SK-N-SH treated with all-trans-retinoic acid at 6 μM for 48 hours (cell line): ENCODE results near the gene GOLGA8B.

ENCODE experiments used
- ARNTL ChIP-seq: fragments of 450-650 bp; formaldehyde crosslinking; IDR thresholded peaks from 2 replicates; pipeline ENCODE4 v1.5.0; 2020; ENCODE audit warnings: low read depth, mild to moderate bottlenecking, moderate library complexity, borderline replicate concordance
- BACH2 ChIP-seq: fragments of 250-450 bp; sonication (Bioruptor Pico); IDR thresholded peaks from 2 replicates; pipeline ENCODE4 v1.9.0; 2021; ENCODE audit warnings: mild to moderate bottlenecking, borderline replicate concordance
- PATZ1 ChIP-seq: fragments of 250-450 bp; sonication (Bioruptor Pico); IDR thresholded peaks from 2 replicates; pipeline ENCODE4 v1.8.0; 2020; ENCODE audit warnings: mild to moderate bottlenecking, moderate library complexity, borderline replicate concordance
- TOX ChIP-seq: fragments of 250-450 bp; sonication (Bioruptor Pico); IDR thresholded peaks from 2 replicates; pipeline ENCODE4 v1.8.0; 2021; ENCODE audit warnings: mild to moderate bottlenecking, moderate library complexity, borderline replicate concordance
- ZC3H10 ChIP-seq: fragments of 250-450 bp; sonication (Bioruptor Pico); IDR thresholded peaks from 2 replicates; pipeline ENCODE4 v1.5.1; 2021; ENCODE audit warnings: mild to moderate bottlenecking, moderate library complexity
- ZNF70 ChIP-seq: fragments of 450-650 bp; formaldehyde crosslinking; IDR thresholded peaks from 2 replicates; pipeline ENCODE4 v1.5.0; 2020; ENCODE audit warnings: mild to moderate bottlenecking, moderate library complexity

DNA sequence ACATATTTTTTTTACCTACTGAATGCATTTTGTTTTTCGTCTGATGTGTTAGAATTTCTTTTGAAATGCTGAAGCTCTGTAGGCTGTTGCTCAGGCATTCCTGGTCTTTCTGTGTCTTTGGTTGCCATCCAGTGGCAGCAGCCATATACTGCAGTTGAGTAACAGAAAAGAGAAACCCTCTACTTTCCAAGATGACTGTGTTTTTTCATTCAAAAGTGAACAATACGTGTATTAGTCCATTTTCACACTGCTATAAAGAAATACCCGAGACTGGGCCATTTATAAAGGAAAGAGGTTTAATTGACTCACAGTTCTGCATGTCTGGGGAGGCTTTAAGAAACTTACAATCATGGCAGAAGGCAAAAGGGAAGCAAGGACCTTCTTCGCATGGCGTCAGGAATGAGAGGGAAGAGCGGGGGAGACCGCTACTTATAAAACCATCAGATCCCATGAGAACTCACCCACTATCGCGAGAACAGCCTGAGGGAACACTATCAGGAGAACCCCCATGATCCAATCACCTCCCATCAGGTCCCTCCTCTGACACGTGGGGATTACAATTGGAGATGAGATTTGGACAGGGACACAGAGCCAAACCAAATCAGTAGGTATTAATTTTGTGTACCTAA is 4.7 kb upstream of the GOLGA8B start:
- TF ChIP-seq ZC3H10 (no peak), ARNTL (CRISPR knock-in tag) (no peak), PATZ1 (no peak), BACH2 (no peak), TOX (CRISPR knock-in tag) (no peak), ZNF70 (no peak)
